ENCODE measurements around the gene RPLP2. TPM values are rescaled to one million over a fixed set of nuclear protein-coding genes. Genes with fewer than 3 reads are reported as not detected.
A peak's percentile ranks its signal among the peaks of the same experiment; 100 is the strongest.

The RPLP2 gene
- total RNA-seq, 1 experiment from 2014 or later: 1,270 TPM

GRCh38 chr11:828506-829175, 18.9 kb downstream of the RPLP2 start:
- Histone ChIP-seq H3K79me2 (ENCODE audit: low read depth) (peaks cover 4% of the 10 kb centered on the region), H3K36me3 (ENCODE audit: low read depth) (no peaks in the 10 kb centered on the region), H3K27ac (no peak overlapping the region), H3K9me3 (ENCODE audit: insufficient read depth, low read depth) (no peaks in the 10 kb centered on the region), H2AFZ (no peak overlapping the region), H4K20me1 (ENCODE audit: insufficient read depth) (no peaks in the 10 kb centered on the region), H3K9me2 (ENCODE audit: insufficient read depth) (no peaks in the 10 kb centered on the region), H3K4me2 (no peak overlapping the region), H3K27me3 (ENCODE audit: insufficient read depth, low read depth) (no peaks in the 10 kb centered on the region), H3F3A (ENCODE audit: insufficient read depth, low read depth) (peaks cover 8% of the 10 kb centered on the region; the same call in 1 of the 2 replicates), H3K4me3 (no peak overlapping the region), H3K4me1 (replicated peaks; ENCODE audit: insufficient read depth) (peaks cover 27% of the 10 kb centered on the region)
- intact Hi-C loops (cut with micrococcal nuclease; ENCODE audit: unreplicated experiment): no loop called here
- CTCF ChIA-PET: no interaction called here
- DNase-seq: peak in 1 of 2 experiments; percentile 16
- TF ChIP-seq CTCF (conservative IDR thresholded peaks at IDR 0.05) (no peak), EZH2 (IDR thresholded peaks at IDR 0.05; ENCODE audit: low read depth) (no peak)
- POLR2A ChIA-PET (ENCODE audit: unreplicated experiment): interaction anchor here (0.7 kb wide), 1 partner anchor 381 kb away, joined by 4 read pairs; no protein-coding TSS in a partner anchor
- no TSS peak for BruUV-seq (replicated peaks)

GRCh38 chr11:829176-829846, 19.5 kb downstream of the RPLP2 start:
- Histone ChIP-seq H3K27me3 (ENCODE audit: insufficient read depth, low read depth) (no peaks in the 10 kb centered on the region), H3F3A (ENCODE audit: insufficient read depth, low read depth) (peaks cover 14% of the 10 kb centered on the region; the same call in 1 of the 2 replicates), H4K20me1 (ENCODE audit: insufficient read depth) (no peaks in the 10 kb centered on the region), H3K9me3 (ENCODE audit: insufficient read depth, low read depth) (no peaks in the 10 kb centered on the region), H3K79me2 (ENCODE audit: low read depth) (peaks cover 11% of the 10 kb centered on the region), H3K4me2 (no peak overlapping the region), H3K4me3 (no peak overlapping the region), H3K4me1 (replicated peaks; ENCODE audit: insufficient read depth) (peaks cover 32% of the 10 kb centered on the region), H3K9me2 (ENCODE audit: insufficient read depth) (no peaks in the 10 kb centered on the region), H2AFZ (no peak overlapping the region), H3K36me3 (ENCODE audit: low read depth) (no peaks in the 10 kb centered on the region), H3K27ac (no peak overlapping the region)
- intact Hi-C loops (cut with micrococcal nuclease; ENCODE audit: unreplicated experiment): no loop called here
- POLR2A ChIA-PET (ENCODE audit: unreplicated experiment): interaction anchor here (0.7 kb wide), 1 partner anchor 381 kb away, joined by 4 read pairs; no protein-coding TSS in a partner anchor
- CTCF ChIA-PET: no interaction called here
- DNase-seq: peak in 1 of 2 experiments; percentile 3
- TF ChIP-seq EZH2 (IDR thresholded peaks at IDR 0.05; ENCODE audit: low read depth) (no peak), CTCF (conservative IDR thresholded peaks at IDR 0.05) (no peak)
- no TSS peak for BruUV-seq (replicated peaks)

- POLR2A ChIA-PET (ENCODE audit: unreplicated experiment): no interaction called here
- peaks cover 19% of the 10 kb centered on the region; the same call in 1 of the 2 replicates for H3F3A ChIP-seq (ENCODE audit: insufficient read depth, low read depth)
- no peak overlapping the region for H3K4me3 ChIP-seq
- CTCF ChIA-PET: no interaction called here
- peaks cover 37% of the 10 kb centered on the region for H3K4me1 ChIP-seq (replicated peaks; ENCODE audit: insufficient read depth)
- peak in 1 of 2 experiments; percentile 18 for DNase-seq
- H2AFZ ChIP-seq: no peak overlapping the region
- H3K9me3 ChIP-seq (ENCODE audit: insufficient read depth, low read depth): no peaks in the 10 kb centered on the region
- no peaks in the 10 kb centered on the region for H3K9me2 ChIP-seq (ENCODE audit: insufficient read depth)
- H3K36me3 ChIP-seq (ENCODE audit: low read depth): no peaks in the 10 kb centered on the region
- no peak overlapping the region for H3K27ac ChIP-seq
- H3K4me2 ChIP-seq: no peak overlapping the region
- H4K20me1 ChIP-seq (ENCODE audit: insufficient read depth): no peaks in the 10 kb centered on the region
- peaks cover 12% of the 10 kb centered on the region for H3K79me2 ChIP-seq (ENCODE audit: low read depth)
- intact Hi-C loops (cut with micrococcal nuclease; ENCODE audit: unreplicated experiment): no loop called here
- TF ChIP-seq CTCF (conservative IDR thresholded peaks at IDR 0.05) (no peak), EZH2 (IDR thresholded peaks at IDR 0.05; ENCODE audit: low read depth) (no peak)
- BruUV-seq (replicated peaks): no TSS peak
- no peaks in the 10 kb centered on the region for H3K27me3 ChIP-seq (ENCODE audit: insufficient read depth, low read depth)
These were observed 20.1 kb downstream of the RPLP2 start for GRCh38 chr11:829847-830294.
